Calu3 (cell line): Measurements from ENCODE around the gene RWDD1. TPM values are rescaled to one million over a fixed set of nuclear protein-coding genes. Genes with fewer than 3 reads are reported as not detected.

Source experiments
- BruUV-seq: library from RNA; stranded (reverse); fragments of 400-500 nt; replicated peaks from 2 replicates; lab custom pipeline; 2021; lab: Mats Ljungman, UMichigan
- CTCF ChIA-PET: fragments of 300-600 bp; sonication (Branson Sonifier 250); formaldehyde crosslinking; loops from one replicate; lab custom pipeline; 2022; ENCODE audit warnings: antibody characterized with exemption; lab: Charles Lee
- DNase-seq: peaks from one replicate; pipeline ENCODE4 v3.0.0; 2022
- H3K27ac Mint-ChIP-seq: one replicate; pipeline ENCODE4 v1.8.0; 2022; ENCODE audit warnings: mixed read lengths; ENCODE audit not compliant: unreplicated experiment
- H3K27me3 Mint-ChIP-seq: one replicate; pipeline ENCODE4 v1.8.0; 2022; ENCODE audit warnings: mixed read lengths; ENCODE audit not compliant: unreplicated experiment
- H3K36me3 Mint-ChIP-seq: one replicate; pipeline ENCODE4 v1.8.0; 2022; ENCODE audit warnings: mild to moderate bottlenecking, moderate library complexity, mixed read lengths; ENCODE audit not compliant: insufficient read depth, unreplicated experiment
- H3K4me1 Mint-ChIP-seq: one replicate; pipeline ENCODE4 v1.8.0; 2022; ENCODE audit warnings: mild to moderate bottlenecking, low read depth, mixed read lengths; ENCODE audit not compliant: unreplicated experiment
- H3K4me3 Mint-ChIP-seq: one replicate; pipeline ENCODE4 v1.8.0; 2022; ENCODE audit warnings: mild to moderate bottlenecking, low read depth, moderate library complexity, mixed read lengths; ENCODE audit not compliant: unreplicated experiment
- H3K9me3 Mint-ChIP-seq: one replicate; pipeline ENCODE4 v1.8.0; 2022; ENCODE audit warnings: low read depth, mixed read lengths; ENCODE audit not compliant: unreplicated experiment
- CTCF ChIP-seq: fragments of 200-600 bp; IDR thresholded peaks from one replicate; pipeline ENCODE4 v1.8.0; 2022; ENCODE audit warnings: antibody characterized with exemption; ENCODE audit not compliant: unreplicated experiment
- intact Hi-C: fragments of 100-400 bp; cut with micrococcal nuclease; formaldehyde crosslinking; loops from one replicate; pipeline ENCODE4 v1.10.0; 2022; ENCODE audit not compliant: unreplicated experiment
- total RNA-seq: library from RNA; stranded (reverse); gene quantifications from 2 replicates; pipeline ENCODE4 v1.2.3, GENCODE V29; 2022

RWDD1 gene
- total RNA-seq, 1 experiment from 2014 or later: 29.5 TPM

- H3K9me3 Mint-ChIP-seq: no peaks in the 10 kb centered on the region
- no peak for TF ChIP-seq CTCF
- intact Hi-C loops: no loop called here
- no TSS peak for BruUV-seq
- H3K27me3 Mint-ChIP-seq: no peaks in the 10 kb centered on the region
- DNase-seq: no peak
- no peaks in the 10 kb centered on the region for H3K4me1 Mint-ChIP-seq
- no peaks in the 10 kb centered on the region for H3K36me3 Mint-ChIP-seq
- no peak overlapping the region for H3K27ac Mint-ChIP-seq
- CTCF ChIA-PET: no interaction called here
- H3K4me3 Mint-ChIP-seq: no peak overlapping the region
Observed at GRCh38 chr6:116580198-116580597, 8.9 kb downstream of the RWDD1 start.

GRCh38 chr6:116586276-116586675 is 15.0 kb downstream of the RWDD1 start:
- no TSS peak for BruUV-seq
- no peaks in the 10 kb centered on the region for H3K4me1 Mint-ChIP-seq
- H3K27me3 Mint-ChIP-seq: no peaks in the 10 kb centered on the region

GRCh38 chr6:116586738-116587137 is 15.4 kb downstream of the RWDD1 start:
- no peaks in the 10 kb centered on the region for H3K4me1 Mint-ChIP-seq

More at GRCh38 chr6:116586276-116586675, 15.0 kb downstream of the RWDD1 start:
- intact Hi-C loops: no loop called here
- CTCF ChIA-PET: no interaction called here
- no peak for DNase-seq
- no peak overlapping the region for H3K4me3 Mint-ChIP-seq
- H3K36me3 Mint-ChIP-seq: no peaks in the 10 kb centered on the region
- no peak for TF ChIP-seq CTCF
- no peaks in the 10 kb centered on the region for H3K9me3 Mint-ChIP-seq
- H3K27ac Mint-ChIP-seq: no peak overlapping the region

GRCh38 chr6:116595247-116595646 is 23.9 kb downstream of the RWDD1 start:
- no peak for DNase-seq
- H3K36me3 Mint-ChIP-seq: no peaks in the 10 kb centered on the region
- CTCF ChIA-PET: no interaction called here
- intact Hi-C loops: no loop called here
- TF ChIP-seq CTCF: no peak
- H3K4me3 Mint-ChIP-seq: no peak overlapping the region
- H3K27ac Mint-ChIP-seq: no peak overlapping the region
- H3K27me3 Mint-ChIP-seq: no peaks in the 10 kb centered on the region
- H3K9me3 Mint-ChIP-seq: no peaks in the 10 kb centered on the region
- no TSS peak for BruUV-seq
- no peaks in the 10 kb centered on the region for H3K4me1 Mint-ChIP-seq

More at GRCh38 chr6:116586738-116587137, 15.4 kb downstream of the RWDD1 start:
- Mint-ChIP-seq H3K4me3 (no peak overlapping the region), H3K36me3 (no peaks in the 10 kb centered on the region), H3K27me3 (no peaks in the 10 kb centered on the region), H3K27ac (no peak overlapping the region), H3K9me3 (no peaks in the 10 kb centered on the region)
- BruUV-seq: no TSS peak
- no peak for TF ChIP-seq CTCF
- no peak for DNase-seq
- CTCF ChIA-PET: no interaction called here
- intact Hi-C loops: no loop called here
